Colonic mucosa (tissue), 4 donors: ENCODE data around the gene CCRL2. TPM values are rescaled to one million over a fixed set of nuclear protein-coding genes. Genes with fewer than 3 reads are reported as not detected.
A peak's percentile ranks its signal among the peaks of the same experiment; 100 is the strongest.

Source experiments
- DNase-seq: peaks from one replicate; pipeline ENCODE4 v3.0.0-alpha.2; 2020
- H3K27ac ChIP-seq: fragments of 200-600 bp; one replicate; pipeline ENCODE4 v1.8.0; 2021
- H3K27me3 ChIP-seq: fragments of 200-600 bp; one replicate; pipeline ENCODE4 v1.8.0; 2021
- H3K36me3 ChIP-seq: fragments of 200-600 bp; one replicate; pipeline ENCODE4 v1.8.0; 2021
- H3K4me1 ChIP-seq: fragments of 200-600 bp; one replicate; pipeline ENCODE4 v1.8.0; 2021; ENCODE audit warnings: mild to moderate bottlenecking
- H3K4me3 ChIP-seq: fragments of 200-600 bp; one replicate; pipeline ENCODE4 v1.8.0; 2021
- H3K9ac ChIP-seq, 2 donors: one replicate each; pipeline ENCODE4 v1.7.0; 2013; ENCODE audit warnings: control low read depth in 2 of 2, low read depth in 2 of 2, low read length in 2 of 2
- H3K9me3 ChIP-seq: fragments of 200-600 bp; one replicate; pipeline ENCODE4 v1.8.0; 2021
- intact Hi-C: fragments of 100-400 bp; cut with DNase I; formaldehyde crosslinking; loops from one replicate; pipeline ENCODE4 v1.14.1; 2022
- total RNA-seq, 2 donors: library from RNA; stranded (reverse); fragmentation: NEBNext Ultra II Directional in 1 of 2; extraction: Animal tissue kit (Norgen Biotek cat#: 25700) in 1 of 2; gene quantifications; one replicate each; pipeline ENCODE4 v1.2.1, GENCODE V29; 2021
- TF ChIP-seq, protein P1 (sequence below): fragments of 200-600 bp; IDR thresholded peaks from one replicate; pipeline ENCODE4 v1.8.0; 2022; ENCODE audit warnings: antibody characterized with exemption, mild to moderate bottlenecking
- donor health status: healthy.
- donor health status: DM: no; HTN: no; CAD: no.
- donor health status: DM: no; HTN: no; CAD: no.

The CCRL2 gene, protein sequence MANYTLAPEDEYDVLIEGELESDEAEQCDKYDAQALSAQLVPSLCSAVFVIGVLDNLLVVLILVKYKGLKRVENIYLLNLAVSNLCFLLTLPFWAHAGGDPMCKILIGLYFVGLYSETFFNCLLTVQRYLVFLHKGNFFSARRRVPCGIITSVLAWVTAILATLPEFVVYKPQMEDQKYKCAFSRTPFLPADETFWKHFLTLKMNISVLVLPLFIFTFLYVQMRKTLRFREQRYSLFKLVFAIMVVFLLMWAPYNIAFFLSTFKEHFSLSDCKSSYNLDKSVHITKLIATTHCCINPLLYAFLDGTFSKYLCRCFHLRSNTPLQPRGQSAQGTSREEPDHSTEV
- total RNA-seq, result 10 to 100 TPM; 10.9 to 17.6 TPM

DNA sequence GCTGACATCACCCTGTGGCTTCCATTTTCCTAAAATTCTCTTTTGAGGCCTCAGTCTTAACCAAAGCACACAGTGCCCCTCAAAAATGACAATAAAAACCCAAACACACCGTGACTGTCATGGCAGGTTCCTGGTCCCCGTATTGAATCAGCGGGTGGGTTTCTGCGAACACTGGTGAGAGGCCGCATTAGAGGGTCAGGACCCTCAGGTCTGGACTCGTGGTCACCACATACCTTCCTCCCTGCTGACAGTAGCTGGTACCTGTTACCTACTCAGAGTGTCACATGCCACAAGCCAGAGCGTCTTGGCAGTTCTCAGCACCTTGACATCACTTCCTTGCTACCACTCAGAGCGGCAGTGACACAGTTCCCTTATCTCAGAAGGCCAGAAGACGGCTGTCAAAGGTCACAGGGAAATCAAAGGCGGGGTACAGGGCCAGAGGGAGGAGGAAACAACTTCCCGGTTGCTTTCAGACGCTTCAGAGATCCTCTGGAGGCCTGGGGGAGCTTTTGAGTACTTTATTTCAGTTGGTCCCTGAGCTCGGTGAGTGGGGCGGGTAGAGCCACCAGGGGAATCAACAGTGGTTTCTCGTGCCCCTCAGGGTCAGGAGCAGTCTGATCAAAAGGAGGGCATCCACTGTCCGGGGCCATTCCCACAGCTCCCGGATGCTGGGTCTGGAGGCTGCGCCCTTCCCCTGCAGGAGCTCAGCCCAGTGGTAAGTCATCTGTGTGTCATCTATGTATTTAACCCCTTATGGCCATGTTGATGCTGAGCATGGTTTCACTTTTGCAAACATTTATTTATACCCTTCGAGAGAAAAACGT lies at the start of gene CCRL2, which contains the start of gene CCR5AS:
Gene CCRL2 (plus strand): TSS at position 472 of the 824 bp plus-strand sequence. CDS start 821 bp downstream, outside the sequence.
Gene CCR5AS (minus strand): TSS at position 279 of the 824 bp plus-strand sequence.
- Histone ChIP-seq H3K27me3 (no peaks in the 10 kb centered on the region), H3K27ac (peak within 1 kb of the TSS; percentile 88), H3K9me3 (no peaks in the 10 kb centered on the region), H3K36me3 (no peaks in the 10 kb centered on the region), H3K4me1 (peaks cover 3% of the 10 kb centered on the region), H3K4me3 (peak within 1 kb of the TSS; percentile 30), H3K9ac (peak within 1 kb of the TSS; percentile 54 to 82)
- intact Hi-C loops, result no loop called here
- TF ChIP-seq, protein P1, sequence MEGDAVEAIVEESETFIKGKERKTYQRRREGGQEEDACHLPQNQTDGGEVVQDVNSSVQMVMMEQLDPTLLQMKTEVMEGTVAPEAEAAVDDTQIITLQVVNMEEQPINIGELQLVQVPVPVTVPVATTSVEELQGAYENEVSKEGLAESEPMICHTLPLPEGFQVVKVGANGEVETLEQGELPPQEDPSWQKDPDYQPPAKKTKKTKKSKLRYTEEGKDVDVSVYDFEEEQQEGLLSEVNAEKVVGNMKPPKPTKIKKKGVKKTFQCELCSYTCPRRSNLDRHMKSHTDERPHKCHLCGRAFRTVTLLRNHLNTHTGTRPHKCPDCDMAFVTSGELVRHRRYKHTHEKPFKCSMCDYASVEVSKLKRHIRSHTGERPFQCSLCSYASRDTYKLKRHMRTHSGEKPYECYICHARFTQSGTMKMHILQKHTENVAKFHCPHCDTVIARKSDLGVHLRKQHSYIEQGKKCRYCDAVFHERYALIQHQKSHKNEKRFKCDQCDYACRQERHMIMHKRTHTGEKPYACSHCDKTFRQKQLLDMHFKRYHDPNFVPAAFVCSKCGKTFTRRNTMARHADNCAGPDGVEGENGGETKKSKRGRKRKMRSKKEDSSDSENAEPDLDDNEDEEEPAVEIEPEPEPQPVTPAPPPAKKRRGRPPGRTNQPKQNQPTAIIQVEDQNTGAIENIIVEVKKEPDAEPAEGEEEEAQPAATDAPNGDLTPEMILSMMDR, result no peak
- peak; percentile 91 for DNase-seq

DNA sequence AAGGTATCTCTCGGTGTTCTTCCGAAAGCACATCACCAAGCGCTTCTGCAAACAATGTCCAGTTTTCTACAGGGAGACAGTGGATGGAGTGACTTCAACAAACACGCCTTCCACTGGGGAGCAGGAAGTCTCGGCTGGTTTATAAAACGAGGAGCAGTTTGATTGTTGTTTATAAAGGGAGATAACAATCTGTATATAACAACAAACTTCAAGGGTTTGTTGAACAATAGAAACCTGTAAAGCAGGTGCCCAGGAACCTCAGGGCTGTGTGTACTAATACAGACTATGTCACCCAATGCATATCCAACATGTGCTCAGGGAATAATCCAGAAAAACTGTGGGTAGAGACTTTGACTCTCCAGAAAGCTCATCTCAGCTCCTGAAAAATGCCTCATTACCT lies 48.6 kb upstream of the CCRL2 start:
- TF ChIP-seq, protein P1, result no peak
- H3K4me3 ChIP-seq, result no peak overlapping the region
- H3K27me3 ChIP-seq, result no peaks in the 10 kb centered on the region
- intact Hi-C loops, result no loop called here
- no peaks in the 10 kb centered on the region for H3K4me1 ChIP-seq
- no peaks in the 10 kb centered on the region for H3K36me3 ChIP-seq
- H3K9me3 ChIP-seq, result no peaks in the 10 kb centered on the region
- no peak for DNase-seq
- H3K9ac ChIP-seq, result no peak overlapping the region
- H3K27ac ChIP-seq, result no peak overlapping the region

DNA sequence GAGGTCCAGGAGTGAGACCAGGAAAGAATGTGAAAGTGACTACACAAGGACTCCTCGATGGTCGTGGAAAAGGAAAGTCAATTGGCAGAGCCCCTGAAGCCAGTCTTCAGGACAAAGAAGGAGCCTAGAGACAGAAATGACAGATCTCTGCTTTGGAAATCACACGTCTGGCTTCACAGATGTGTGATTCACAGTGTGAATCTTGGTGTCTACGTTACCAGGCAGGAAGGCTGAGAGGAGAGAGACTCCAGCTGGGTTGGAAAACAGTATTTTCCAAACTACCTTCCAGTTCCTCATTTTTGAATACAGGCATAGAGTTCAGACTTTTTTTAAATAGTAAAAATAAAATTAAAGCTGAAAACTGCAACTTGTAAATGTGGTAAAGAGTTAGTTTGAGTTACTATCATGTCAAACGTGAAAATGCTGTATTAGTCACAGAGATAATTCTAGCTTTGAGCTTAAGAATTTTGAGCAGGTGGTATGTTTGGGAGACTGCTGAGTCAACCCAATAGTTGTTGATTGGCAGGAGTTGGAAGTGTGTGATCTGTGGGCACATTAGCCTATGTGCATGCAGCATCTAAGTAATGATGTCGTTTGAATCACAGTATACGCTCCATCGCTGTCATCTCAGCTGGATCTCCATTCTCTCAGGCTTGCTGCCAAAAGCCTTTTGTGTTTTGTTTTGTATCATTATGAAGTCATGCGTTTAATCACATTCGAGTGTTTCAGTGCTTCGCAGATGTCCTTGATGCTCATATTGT lies 47.1 kb upstream of the CCRL2 start:
- TF ChIP-seq, protein P1, result no peak
- Histone ChIP-seq H3K9ac (no peak overlapping the region), H3K27ac (no peak overlapping the region), H3K27me3 (no peaks in the 10 kb centered on the region), H3K4me1 (no peaks in the 10 kb centered on the region), H3K4me3 (no peak overlapping the region), H3K9me3 (no peaks in the 10 kb centered on the region), H3K36me3 (no peaks in the 10 kb centered on the region)
- DNase-seq, result no peak
- intact Hi-C loops, result no loop called here

DNA sequence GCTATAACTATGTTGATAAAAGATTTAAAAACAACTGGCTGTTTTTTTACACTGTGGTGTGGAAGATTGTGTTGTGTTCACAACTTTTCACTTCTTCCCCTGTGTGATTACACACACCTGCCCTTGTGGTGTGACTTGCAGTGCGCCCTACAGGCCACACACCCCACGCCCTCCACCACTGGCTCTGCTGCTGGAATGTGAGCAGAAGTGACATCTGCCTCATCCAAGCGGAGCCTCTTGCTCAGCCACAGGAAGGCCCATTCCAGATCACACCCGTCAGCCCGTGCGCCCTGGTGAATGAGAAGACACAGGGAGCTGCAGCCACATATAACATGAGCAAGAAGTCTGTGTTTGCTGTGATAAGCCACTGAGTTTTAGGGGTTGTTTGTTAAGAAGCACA lies 46.2 kb upstream of the CCRL2 start:
- H3K4me3 ChIP-seq, result no peak overlapping the region
- no peaks in the 10 kb centered on the region for H3K27me3 ChIP-seq
- H3K27ac ChIP-seq, result no peak overlapping the region
- H3K36me3 ChIP-seq, result no peaks in the 10 kb centered on the region
- no peaks in the 10 kb centered on the region for H3K9me3 ChIP-seq
- H3K9ac ChIP-seq, result no peak overlapping the region
- intact Hi-C loops, result no loop called here
- no peaks in the 10 kb centered on the region for H3K4me1 ChIP-seq
- no peak for DNase-seq
- TF ChIP-seq, protein P1, result no peak
